Aorta (tissue), 4 donors: ENCODE data around the gene TTF2. TPM values are rescaled to one million over a fixed set of nuclear protein-coding genes. Genes with fewer than 3 reads are reported as not detected.

Experiments used
- microRNA-seq, 2 donors: library from miRNA; unstranded; fragments of <30 nt; microRNA quantifications; one replicate each; pipeline ENCODE4 v1.2.0, GENCODE V29; 2020
- polyA plus RNA-seq, 2 donors: library from polyadenylated mRNA; stranded (reverse); fragments of 200-250 nt; gene quantifications; one replicate each; pipeline ENCODE4 v1.2.3, GENCODE V29; 2013
- total RNA-seq, 2 donors: library from RNA; stranded (reverse); fragmentation: NEBNext Ultra II Directional; extraction: Animal tissue kit (Norgen Biotek cat#: 25700); gene quantifications; one replicate each; pipeline ENCODE4 v1.2.1, GENCODE V29; 2021
- donor health status: healthy with polysubstance abuse.
- donor health status: Bipolar disorder and iron deficiency.
- donor health status: DM: no; HTN: no; CAD: no.
- donor health status: DM: yes; HTN: yes; CAD: no.

The TTF2 gene
- total and polyA plus RNA-seq, 4 donors: 0.63 to 18.8 (median 8.6) TPM

Small RNAs within 50 kb of the gene (microRNA-seq; reads per million reads assigned to microRNA genes)
- 5.0 to 6.0 reads per million in 2 donors for gene MIR942

Other genes with a start within 250 kb of the TTF2 start
- gene PTGFRN, start 150.4 kb upstream of the TTF2 start, total RNA-seq: 10 to 100 TPM; 31.9 to 75.0 TPM
- gene PTGFRN, start 150.4 kb upstream of the TTF2 start, polyA plus RNA-seq: 10 to 100 TPM in 1 of 2 donors, 1 to 10 TPM in 1; 3.8 to 13.2 TPM
- gene CD101, start 58.6 kb upstream of the TTF2 start, total RNA-seq: 1 to 10 TPM; 1.2 to 2.4 TPM
- 1 to 10 TPM in 1 of 2 donors, not detected in 1; 2.4 TPM for gene CD101, start 58.6 kb upstream of the TTF2 start, polyA plus RNA-seq
- gene TRIM45, start 61.4 kb downstream of the TTF2 start, total RNA-seq: 1 to 10 TPM; 2.5 to 5.0 TPM
- gene TRIM45, start 61.4 kb downstream of the TTF2 start, polyA plus RNA-seq: 10 to 100 TPM in 1 of 2 donors, under 1 TPM in 1; 0.25 to 23.9 TPM
- under 1 TPM in 1 of 2 donors, not detected in 1; 0.23 TPM for gene VTCN1, start 150.6 kb downstream of the TTF2 start, total RNA-seq
- under 1 TPM in 1 of 2 donors, not detected in 1; 0.38 TPM for gene VTCN1, start 150.6 kb downstream of the TTF2 start, polyA plus RNA-seq